Transverse colon (tissue), 3 donors: Measurements from ENCODE around the gene KCNK5.

ENCODE experiments used
- CTCF ChIP-seq, 5 experiments: fragments of 200-600 bp in 3 of 5; fragments of 450-650 bp in 2 of 5; sonication (generic) in 3 of 5; IDR thresholded peaks; 1 replicate in 2 of 5; 2 replicates in 3 of 5; pipeline ENCODE4 v1.5.1; 2016 to 2017; ENCODE audit warnings: antibody characterized with exemption in 5 of 5, inconsistent platforms in 3 of 5, mild to moderate bottlenecking in 2 of 5, moderate library complexity in 1 of 5
- EP300 ChIP-seq: sonication (generic); formaldehyde crosslinking; IDR thresholded peaks from one replicate; pipeline ENCODE4 v1.6.1; 2017; ENCODE audit warnings: antibody characterized with exemption, low read depth
- POLR2A ChIP-seq: fragments of 450-650 bp; IDR thresholded peaks from one replicate; pipeline ENCODE4 v1.6.1; 2016; ENCODE audit warnings: antibody characterized with exemption, mild to moderate bottlenecking, moderate library complexity

- TF ChIP-seq CTCF (IDR thresholded peaks at IDR 0.05) (no peak), POLR2A (no peak), EP300 (no peak)
Measured at GRCh38 chr6:39181333-39181732, 47.9 kb downstream of the KCNK5 start.
